OCI-LY3 (cell line): ENCODE measurements around the gene AMACR.

Source experiments
- EZH2phosphoT487 ChIP-seq: fragments of 200-600 bp; shearing (Covaris generic); IDR thresholded peaks from 2 replicates; pipeline ENCODE4 v1.6.1; 2018; ENCODE audit warnings: antibody characterized with exemption, mixed run types, low read depth
- TF ChIP-seq, protein P1 (sequence below): fragments of 200-600, 300-600 bp; sonication (generic); IDR thresholded peaks from 2 replicates; pipeline ENCODE4 v1.5.1; 2014; ENCODE audit warnings: antibody characterized with exemption, low read length, low read depth

DNA sequence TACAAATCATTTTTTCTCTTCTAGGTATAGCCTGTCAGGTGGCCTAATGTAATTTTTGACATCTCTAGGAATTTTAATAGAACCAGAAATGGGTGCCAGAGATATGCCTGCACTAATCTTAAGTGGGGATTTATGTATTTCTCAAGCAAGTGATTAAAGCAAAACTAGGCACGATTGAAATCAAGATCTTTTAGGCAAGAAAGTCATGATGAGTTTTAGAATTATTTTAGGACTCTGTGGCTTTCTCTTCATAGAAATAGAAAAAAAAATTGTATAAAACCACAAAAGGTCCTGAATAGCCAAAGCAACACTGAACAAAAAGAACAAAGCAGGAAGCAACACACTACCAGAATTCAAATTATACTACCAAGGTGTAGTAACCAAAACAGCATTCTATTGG is 952 bp upstream of the AMACR start:
- TF ChIP-seq, protein P1, sequence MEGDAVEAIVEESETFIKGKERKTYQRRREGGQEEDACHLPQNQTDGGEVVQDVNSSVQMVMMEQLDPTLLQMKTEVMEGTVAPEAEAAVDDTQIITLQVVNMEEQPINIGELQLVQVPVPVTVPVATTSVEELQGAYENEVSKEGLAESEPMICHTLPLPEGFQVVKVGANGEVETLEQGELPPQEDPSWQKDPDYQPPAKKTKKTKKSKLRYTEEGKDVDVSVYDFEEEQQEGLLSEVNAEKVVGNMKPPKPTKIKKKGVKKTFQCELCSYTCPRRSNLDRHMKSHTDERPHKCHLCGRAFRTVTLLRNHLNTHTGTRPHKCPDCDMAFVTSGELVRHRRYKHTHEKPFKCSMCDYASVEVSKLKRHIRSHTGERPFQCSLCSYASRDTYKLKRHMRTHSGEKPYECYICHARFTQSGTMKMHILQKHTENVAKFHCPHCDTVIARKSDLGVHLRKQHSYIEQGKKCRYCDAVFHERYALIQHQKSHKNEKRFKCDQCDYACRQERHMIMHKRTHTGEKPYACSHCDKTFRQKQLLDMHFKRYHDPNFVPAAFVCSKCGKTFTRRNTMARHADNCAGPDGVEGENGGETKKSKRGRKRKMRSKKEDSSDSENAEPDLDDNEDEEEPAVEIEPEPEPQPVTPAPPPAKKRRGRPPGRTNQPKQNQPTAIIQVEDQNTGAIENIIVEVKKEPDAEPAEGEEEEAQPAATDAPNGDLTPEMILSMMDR, result no peak
- no peak for TF ChIP-seq EZH2phosphoT487
